Measurements from ENCODE around the gene TUG1.

DNA sequence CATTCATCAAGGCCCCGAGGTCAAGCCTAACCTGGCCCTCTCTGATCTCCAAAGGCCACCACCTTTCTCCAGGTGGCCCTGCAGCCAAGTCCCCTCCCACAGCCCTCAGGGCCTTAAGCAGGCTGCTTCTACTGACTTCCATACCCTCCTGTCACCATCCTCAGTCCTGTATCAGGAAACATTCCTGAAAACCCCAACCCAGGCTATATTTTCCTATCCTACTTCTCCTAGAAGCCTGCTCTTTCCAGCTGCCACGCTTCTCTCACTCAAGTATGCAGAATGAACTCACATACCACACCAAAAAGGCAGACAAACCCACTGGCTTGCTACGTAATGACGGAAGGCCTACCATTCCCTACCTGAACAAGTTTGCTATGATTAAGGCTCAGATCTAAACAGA is 24.1 kb upstream of the TUG1 start:
- TF ChIP-seq POLR2AphosphoS5 (IDR thresholded peaks at IDR 0.05; ENCODE audit: low read depth, low read length) (no peak), TAF1 (IDR thresholded peaks at IDR 0.05; ENCODE audit: borderline replicate concordance, low read depth, low read length) (no peak), RXRA (IDR thresholded peaks at IDR 0.05; ENCODE audit: borderline replicate concordance, low read depth) (no peak), YY1 (IDR thresholded peaks at IDR 0.05; ENCODE audit: low read depth) (no peak), FOSL2 (IDR thresholded peaks at IDR 0.05; ENCODE audit: borderline replicate concordance, low read depth) (no peak)
- TF ChIP-seq, protein P1, sequence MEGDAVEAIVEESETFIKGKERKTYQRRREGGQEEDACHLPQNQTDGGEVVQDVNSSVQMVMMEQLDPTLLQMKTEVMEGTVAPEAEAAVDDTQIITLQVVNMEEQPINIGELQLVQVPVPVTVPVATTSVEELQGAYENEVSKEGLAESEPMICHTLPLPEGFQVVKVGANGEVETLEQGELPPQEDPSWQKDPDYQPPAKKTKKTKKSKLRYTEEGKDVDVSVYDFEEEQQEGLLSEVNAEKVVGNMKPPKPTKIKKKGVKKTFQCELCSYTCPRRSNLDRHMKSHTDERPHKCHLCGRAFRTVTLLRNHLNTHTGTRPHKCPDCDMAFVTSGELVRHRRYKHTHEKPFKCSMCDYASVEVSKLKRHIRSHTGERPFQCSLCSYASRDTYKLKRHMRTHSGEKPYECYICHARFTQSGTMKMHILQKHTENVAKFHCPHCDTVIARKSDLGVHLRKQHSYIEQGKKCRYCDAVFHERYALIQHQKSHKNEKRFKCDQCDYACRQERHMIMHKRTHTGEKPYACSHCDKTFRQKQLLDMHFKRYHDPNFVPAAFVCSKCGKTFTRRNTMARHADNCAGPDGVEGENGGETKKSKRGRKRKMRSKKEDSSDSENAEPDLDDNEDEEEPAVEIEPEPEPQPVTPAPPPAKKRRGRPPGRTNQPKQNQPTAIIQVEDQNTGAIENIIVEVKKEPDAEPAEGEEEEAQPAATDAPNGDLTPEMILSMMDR (IDR thresholded peaks at IDR 0.05), result no peak
- TF ChIP-seq, protein P2, sequence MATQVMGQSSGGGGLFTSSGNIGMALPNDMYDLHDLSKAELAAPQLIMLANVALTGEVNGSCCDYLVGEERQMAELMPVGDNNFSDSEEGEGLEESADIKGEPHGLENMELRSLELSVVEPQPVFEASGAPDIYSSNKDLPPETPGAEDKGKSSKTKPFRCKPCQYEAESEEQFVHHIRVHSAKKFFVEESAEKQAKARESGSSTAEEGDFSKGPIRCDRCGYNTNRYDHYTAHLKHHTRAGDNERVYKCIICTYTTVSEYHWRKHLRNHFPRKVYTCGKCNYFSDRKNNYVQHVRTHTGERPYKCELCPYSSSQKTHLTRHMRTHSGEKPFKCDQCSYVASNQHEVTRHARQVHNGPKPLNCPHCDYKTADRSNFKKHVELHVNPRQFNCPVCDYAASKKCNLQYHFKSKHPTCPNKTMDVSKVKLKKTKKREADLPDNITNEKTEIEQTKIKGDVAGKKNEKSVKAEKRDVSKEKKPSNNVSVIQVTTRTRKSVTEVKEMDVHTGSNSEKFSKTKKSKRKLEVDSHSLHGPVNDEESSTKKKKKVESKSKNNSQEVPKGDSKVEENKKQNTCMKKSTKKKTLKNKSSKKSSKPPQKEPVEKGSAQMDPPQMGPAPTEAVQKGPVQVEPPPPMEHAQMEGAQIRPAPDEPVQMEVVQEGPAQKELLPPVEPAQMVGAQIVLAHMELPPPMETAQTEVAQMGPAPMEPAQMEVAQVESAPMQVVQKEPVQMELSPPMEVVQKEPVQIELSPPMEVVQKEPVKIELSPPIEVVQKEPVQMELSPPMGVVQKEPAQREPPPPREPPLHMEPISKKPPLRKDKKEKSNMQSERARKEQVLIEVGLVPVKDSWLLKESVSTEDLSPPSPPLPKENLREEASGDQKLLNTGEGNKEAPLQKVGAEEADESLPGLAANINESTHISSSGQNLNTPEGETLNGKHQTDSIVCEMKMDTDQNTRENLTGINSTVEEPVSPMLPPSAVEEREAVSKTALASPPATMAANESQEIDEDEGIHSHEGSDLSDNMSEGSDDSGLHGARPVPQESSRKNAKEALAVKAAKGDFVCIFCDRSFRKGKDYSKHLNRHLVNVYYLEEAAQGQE (IDR thresholded peaks at IDR 0.05; ENCODE audit: low read depth, low read length), result no peak
